PFSK-1 (cell line): ENCODE measurements around the gene GREB1.

Source experiments
- FOXP2 ChIP-seq: optimal IDR thresholded peaks from 2 replicates; pipeline ENCODE3; 2011; ENCODE audit warnings: borderline replicate concordance, control low read depth, inconsistent platforms; ENCODE audit not compliant: insufficient read depth; ENCODE audit errors: extremely low read length, extremely low read depth
- POLR2AphosphoS5 ChIP-seq: IDR thresholded peaks from 2 replicates; pipeline ENCODE4 v1.6.1; 2012; ENCODE audit warnings: low read depth, mild to moderate bottlenecking, control low read depth, low read length, moderate library complexity
- REST ChIP-seq, 2 experiments: IDR thresholded peaks; 2 replicates each; pipeline versions ENCODE4 v1.6.1 to v1.8.0; 2011 to 2012; ENCODE audit warnings: low read depth in 2 of 2, low read length in 2 of 2, control low read depth in 1 of 2, inconsistent platforms in 1 of 2, mild to moderate bottlenecking in 1 of 2, moderate library complexity in 1 of 2; ENCODE audit not compliant: insufficient read depth in 1 of 2
- SIN3A ChIP-seq: IDR thresholded peaks from 2 replicates; pipeline ENCODE4 v1.6.1; 2012; ENCODE audit warnings: mild to moderate bottlenecking, low read length, moderate library complexity, borderline replicate concordance; ENCODE audit not compliant: insufficient read depth
- TAF1 ChIP-seq: IDR thresholded peaks from 2 replicates; pipeline ENCODE4 v1.6.1; 2012; ENCODE audit warnings: low read length, control low read depth, borderline replicate concordance; ENCODE audit not compliant: insufficient read depth

The GREB1 gene

DNA sequence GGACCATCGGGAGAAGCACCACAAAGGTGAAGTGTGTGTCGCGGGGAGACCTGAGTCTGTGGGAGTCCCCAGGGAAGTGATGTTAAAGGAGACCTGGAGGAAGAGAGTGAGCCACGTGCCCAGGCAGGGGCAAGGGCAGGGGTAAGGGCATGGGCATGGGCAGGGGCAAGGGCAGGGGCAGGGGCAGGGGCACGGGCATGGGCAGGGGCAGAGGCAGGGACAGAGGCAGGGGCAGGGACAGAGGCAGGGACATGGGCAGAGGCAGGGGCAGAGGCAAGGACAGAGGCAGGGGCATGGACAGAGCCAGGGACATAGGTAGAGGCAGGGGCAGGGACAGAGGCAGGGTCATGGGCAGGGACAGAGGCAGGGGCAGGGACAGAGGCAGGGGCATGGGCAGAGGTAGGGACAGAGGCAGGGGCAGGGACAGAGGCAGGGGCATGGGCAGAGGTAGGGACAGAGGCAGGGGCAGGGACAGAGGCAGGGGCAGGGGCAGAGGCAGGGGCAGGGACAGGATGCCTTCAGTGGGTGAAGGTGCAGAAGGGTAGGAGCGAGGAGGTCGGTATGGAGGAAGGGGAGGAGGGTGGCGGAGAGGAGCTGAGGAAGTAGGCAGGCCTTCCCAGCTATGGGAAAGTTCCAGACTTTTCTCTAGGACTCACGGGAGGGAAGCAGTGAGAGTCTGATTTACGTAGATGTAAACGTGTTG lies 102.9 kb downstream of the GREB1 start:
- TF ChIP-seq TAF1 (no peak), REST (IDR thresholded peaks at IDR 0.05; ENCODE audit: insufficient read depth in 1 of 2, low read depth in 2 of 2, low read length in 2 of 2) (no peak), POLR2AphosphoS5 (no peak), FOXP2 (no peak), SIN3A (no peak)

DNA sequence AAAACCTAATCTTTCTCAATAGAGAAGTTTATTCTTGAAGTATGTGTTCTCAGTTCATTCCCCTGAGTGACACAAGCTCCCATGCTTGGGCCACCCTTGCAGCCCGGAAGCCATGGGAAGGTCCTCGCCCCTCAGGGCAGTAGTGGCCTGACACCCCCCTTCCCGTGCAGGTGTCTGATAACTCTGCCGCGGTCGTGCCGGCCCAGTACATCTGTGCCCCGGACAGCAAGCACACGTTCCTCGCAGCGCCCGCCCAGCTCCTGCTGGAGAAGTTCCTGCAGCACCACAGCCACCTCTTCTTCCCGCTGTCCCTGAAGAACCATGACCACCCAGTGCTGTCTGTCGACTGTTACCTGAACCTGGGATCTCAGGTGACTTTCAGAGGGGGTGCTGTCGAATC lies 103.7 kb downstream of the GREB1 start:
- TF ChIP-seq TAF1 (no peak), FOXP2 (no peak), REST (IDR thresholded peaks at IDR 0.05; ENCODE audit: insufficient read depth in 1 of 2, low read depth in 2 of 2, low read length in 2 of 2) (no peak), POLR2AphosphoS5 (no peak), SIN3A (no peak)

GRCh38 chr2:11639503-11639902 lies 105.7 kb downstream of the GREB1 start:
- no peak for TF ChIP-seq FOXP2
- no peak for TF ChIP-seq SIN3A
- no peak for TF ChIP-seq REST (IDR thresholded peaks at IDR 0.05; ENCODE audit: insufficient read depth in 1 of 2, low read depth in 2 of 2, low read length in 2 of 2)
- no peak for TF ChIP-seq TAF1
- no peak for TF ChIP-seq POLR2AphosphoS5

DNA sequence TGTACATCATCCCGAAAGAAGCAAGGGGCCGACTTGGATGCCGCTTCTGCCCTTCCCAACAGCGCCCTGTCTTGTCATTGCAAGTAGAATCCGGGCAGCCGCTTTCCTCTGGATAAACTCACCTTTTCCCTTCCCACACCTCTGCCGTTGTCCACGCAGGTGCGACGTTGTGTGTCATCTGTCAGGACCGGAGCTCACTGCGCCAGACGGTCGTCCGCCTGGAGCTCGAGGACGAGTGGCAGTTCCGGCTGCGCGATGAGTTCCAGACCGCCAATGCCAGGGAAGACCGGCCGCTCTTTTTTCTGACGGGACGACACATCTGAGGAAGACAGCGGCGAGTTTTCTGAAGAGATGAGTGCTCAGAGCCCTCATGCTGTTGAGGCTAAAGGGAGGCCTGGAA lies 106.3 kb downstream of the GREB1 start:
- TF ChIP-seq POLR2AphosphoS5 (no peak), FOXP2 (no peak), TAF1 (no peak), REST (IDR thresholded peaks at IDR 0.05; ENCODE audit: insufficient read depth in 1 of 2, low read depth in 2 of 2, low read length in 2 of 2) (no peak), SIN3A (no peak)

- no peak for TF ChIP-seq FOXP2
- no peak for TF ChIP-seq REST (IDR thresholded peaks at IDR 0.05; ENCODE audit: insufficient read depth in 1 of 2, low read depth in 2 of 2, low read length in 2 of 2)
- no peak for TF ChIP-seq TAF1
- no peak for TF ChIP-seq POLR2AphosphoS5
- TF ChIP-seq SIN3A, result no peak
Measured at GRCh38 chr2:11642972-11643371, 109.1 kb downstream of the GREB1 start.
